H1 (cell line): Measurements from ENCODE around the gene ICAM5. TPM values are rescaled to one million over a fixed set of nuclear protein-coding genes. Genes with fewer than 3 reads are reported as not detected.

Source experiments
- CTCF ChIA-PET: fragments of 300-600 bp; sonication (Branson Sonifier 250); formaldehyde crosslinking; loops from one replicate; lab custom pipeline; 2021; ENCODE audit not compliant: partially characterized antibody; lab: Charles Lee
- POLR2A ChIA-PET: fragments of 300-600 bp; sonication (Branson Sonifier 250); formaldehyde crosslinking; loops from one replicate; lab custom pipeline; 2021; ENCODE audit warnings: inconsistent platforms; ENCODE audit not compliant: partially characterized antibody; lab: Charles Lee
- DNase-seq, 2 experiments: peaks; one replicate each; pipeline versions ENCODE4 v3.0.0 to v3.0.0-alpha.2; 2010 to 2022; ENCODE audit warnings: low spot score in 2 of 2, low read depth in 1 of 2, mixed read lengths in 1 of 2
- FAIRE-seq: peaks from 2 replicates; lab custom pipeline; 2011; peaks lifted over from hg19 to GRCh38; lab: Jason Lieb, UNC
- H2AFZ ChIP-seq: 2 replicates; pipeline ENCODE4 v1.8.1; 2012; ENCODE audit warnings: low read length, inconsistent platforms
- H2AK5ac ChIP-seq: 2 replicates; pipeline ENCODE4 v1.6.1; 2013; ENCODE audit warnings: low read depth, low read length
- H2BK120ac ChIP-seq: replicated peaks from 2 replicates; pipeline ENCODE3; 2013; ENCODE audit warnings: low read depth, low read length, inconsistent platforms
- H2BK12ac ChIP-seq: 2 replicates; pipeline ENCODE4 v1.6.1; 2013; ENCODE audit warnings: low read depth, low read length
- H2BK15ac ChIP-seq: 2 replicates; pipeline ENCODE4 v1.6.1; 2013; ENCODE audit warnings: low read length
- H2BK20ac ChIP-seq: 2 replicates; pipeline ENCODE4 v1.6.1; 2013; ENCODE audit warnings: low read length
- H2BK5ac ChIP-seq: 2 replicates; pipeline ENCODE4 v1.6.1; 2013; ENCODE audit warnings: low read depth, low read length
- H3K14ac ChIP-seq: 2 replicates; pipeline ENCODE4 v1.6.1; 2013; ENCODE audit warnings: inconsistent platforms; ENCODE audit not compliant: insufficient read length
- H3K18ac ChIP-seq: 2 replicates; pipeline ENCODE4 v1.6.1; 2013; ENCODE audit warnings: low read length; ENCODE audit errors: extremely low read depth
- H3K23ac ChIP-seq: 2 replicates; pipeline ENCODE4 v1.6.1; 2013; ENCODE audit warnings: inconsistent platforms; ENCODE audit not compliant: insufficient read length
- H3K23me2 ChIP-seq: 2 replicates; pipeline ENCODE4 v1.6.1; 2013; ENCODE audit warnings: low read depth, low read length
- H3K27ac ChIP-seq: 2 replicates; pipeline ENCODE4 v1.6.1; 2011; ENCODE audit warnings: low read depth, low read length, inconsistent platforms
- H3K27me3 ChIP-seq, 4 experiments: replicated peaks in 1 of 4; 1 replicate in 1 of 4; 2 replicates in 3 of 4; pipeline versions ENCODE4 v1.6.1 to v1.8.1; 2011 to 2013; ENCODE audit warnings: low read length in 3 of 4, mild to moderate bottlenecking in 3 of 4, inconsistent platforms in 2 of 4, mixed read lengths in 2 of 4, moderate library complexity in 1 of 4; ENCODE audit not compliant: control insufficient read depth in 3 of 4, insufficient read depth in 3 of 4; ENCODE audit errors: extremely low read depth in 1 of 4
- H3K36me3 ChIP-seq, 4 experiments: 2 replicates each; pipeline versions ENCODE4 v1.6.1 to v1.8.1; 2011 to 2013; ENCODE audit warnings: mild to moderate bottlenecking in 4 of 4, low read length in 3 of 4, moderate library complexity in 2 of 4, control low read depth in 1 of 4, inconsistent platforms in 1 of 4; ENCODE audit not compliant: insufficient read depth in 4 of 4, control insufficient read depth in 2 of 4
- H3K4ac ChIP-seq: replicated peaks from 2 replicates; pipeline ENCODE3; 2013; ENCODE audit warnings: low read length, low read depth, mixed read lengths, inconsistent platforms; ENCODE audit not compliant: insufficient read length
- H3K4me1 ChIP-seq, 4 experiments: replicated peaks in 1 of 4; 1 replicate in 1 of 4; 2 replicates in 3 of 4; pipeline versions ENCODE4 v1.6.1 to v1.8.1; 2011 to 2013; ENCODE audit warnings: low read length in 3 of 4, inconsistent platforms in 2 of 4, mixed read lengths in 1 of 4; ENCODE audit not compliant: insufficient read depth in 4 of 4, control insufficient read depth in 3 of 4
- H3K4me2 ChIP-seq, 2 experiments: 2 replicates each; pipeline versions ENCODE4 v1.6.1 to v1.8.1; 2011 to 2013; ENCODE audit warnings: low read depth in 2 of 2, low read length in 2 of 2, control low read depth in 1 of 2, inconsistent platforms in 1 of 2, mild to moderate bottlenecking in 1 of 2; ENCODE audit not compliant: insufficient read depth in 1 of 2
- H3K4me3 ChIP-seq, 4 experiments: fragments of 200-600, 300-600 bp in 1 of 4; sonication (generic), shearing (Covaris generic), sonication (Bioruptor Twin) in 1 of 4; 2 replicates each; pipeline versions ENCODE4 v1.5.1 to v1.8.1; 2011 to 2016; ENCODE audit warnings: low read length in 4 of 4, low read depth in 3 of 4, control low read depth in 2 of 4, inconsistent platforms in 2 of 4, mild to moderate bottlenecking in 2 of 4, mixed read lengths in 1 of 4, moderate library complexity in 1 of 4; ENCODE audit not compliant: insufficient read depth in 2 of 4; ENCODE audit errors: extremely low read depth in 1 of 4
- H3K56ac ChIP-seq: replicated peaks from 2 replicates; pipeline ENCODE3; 2013; ENCODE audit warnings: low read depth, mild to moderate bottlenecking, mixed read lengths, low read length, inconsistent platforms; ENCODE audit not compliant: insufficient read length
- H3K79me1 ChIP-seq: 2 replicates; pipeline ENCODE4 v1.6.1; 2013; ENCODE audit warnings: low read depth, low read length, control low read depth
- H3K79me2 ChIP-seq, 2 experiments: 2 replicates each; pipeline versions ENCODE4 v1.6.1 to v1.8.1; 2012 to 2013; ENCODE audit warnings: low read length in 2 of 2, mild to moderate bottlenecking in 2 of 2, inconsistent platforms in 1 of 2; ENCODE audit not compliant: insufficient read depth in 2 of 2, control insufficient read depth in 1 of 2
- H3K9ac ChIP-seq, 4 experiments: replicated peaks in 1 of 4; 1 replicate in 1 of 4; 2 replicates in 3 of 4; pipeline versions ENCODE4 v1.6.1 to v1.8.1; 2011 to 2013; ENCODE audit warnings: low read depth in 3 of 4, low read length in 3 of 4, control low read depth in 2 of 4, mild to moderate bottlenecking in 2 of 4, moderate library complexity in 2 of 4, inconsistent platforms in 1 of 4; ENCODE audit errors: extremely low read depth in 1 of 4
- H3K9me3 ChIP-seq, 2 experiments: 2 replicates each; pipeline versions ENCODE4 v1.6.1 to v1.8.1; 2012 to 2013; ENCODE audit warnings: mild to moderate bottlenecking in 2 of 2, moderate library complexity in 2 of 2, control low read depth in 1 of 2, inconsistent platforms in 1 of 2, low read depth in 1 of 2, low read length in 1 of 2, mixed read lengths in 1 of 2; ENCODE audit not compliant: insufficient read depth in 2 of 2
- H4K20me1 ChIP-seq, 2 experiments: replicated peaks in 1 of 2; 2 replicates each; pipeline versions ENCODE3 to v1.8.1; 2011 to 2013; ENCODE audit warnings: inconsistent platforms in 2 of 2, low read length in 2 of 2, mild to moderate bottlenecking in 1 of 2; ENCODE audit not compliant: insufficient read depth in 2 of 2, control insufficient read depth in 1 of 2
- H4K5ac ChIP-seq: 2 replicates; pipeline ENCODE4 v1.6.1; 2013; ENCODE audit warnings: low read length, low read depth, mixed read lengths, inconsistent platforms; ENCODE audit not compliant: insufficient read length
- H4K8ac ChIP-seq: 2 replicates; pipeline ENCODE4 v1.8.0; 2013; ENCODE audit warnings: mild to moderate bottlenecking, moderate library complexity, low read length, inconsistent platforms; ENCODE audit not compliant: insufficient read depth; ENCODE audit errors: extremely low read depth
- H4K91ac ChIP-seq: replicated peaks from 2 replicates; pipeline ENCODE3; 2013; ENCODE audit warnings: low read length, mixed read lengths, inconsistent platforms; ENCODE audit not compliant: insufficient read length
- ASH2L ChIP-seq: fragments of 200-600, 300-600 bp; sonication (generic); IDR thresholded peaks from one replicate; pipeline ENCODE4 v1.7.1; 2017; ENCODE audit warnings: low read length
- CTBP2 ChIP-seq: IDR thresholded peaks from 2 replicates; pipeline ENCODE4 v1.7.0; 2011; ENCODE audit warnings: borderline replicate concordance, mild to moderate bottlenecking, moderate library complexity, mixed read lengths, low read length; ENCODE audit not compliant: insufficient read depth, insufficient read length
- FOSL1 ChIP-seq: IDR thresholded peaks from 2 replicates; pipeline ENCODE4 v1.6.1; 2011; ENCODE audit warnings: mild to moderate bottlenecking, low read depth, low read length, moderate library complexity; ENCODE audit not compliant: insufficient read depth
- JUND ChIP-seq: IDR thresholded peaks from 2 replicates; pipeline ENCODE4 v1.6.1; 2011; ENCODE audit warnings: mild to moderate bottlenecking, improper control_type of control experiment, low read length
- POU5F1 ChIP-seq: IDR thresholded peaks from 2 replicates; pipeline ENCODE4 v1.6.1; 2011; ENCODE audit warnings: low read depth, mild to moderate bottlenecking, low read length, moderate library complexity
- WGBS, 2 experiments: shearing (Covaris generic) in 1 of 2; methylation state at CpG; one replicate each; pipeline versions ENCODE4 v1.1.6 to v1.1.7; 2013 to 2015; ENCODE audit warnings: low lambda C conversion rate in 2 of 2, mixed read lengths in 2 of 2, inconsistent platforms in 1 of 2, low coverage in 1 of 2, missing lambda C conversion rate in 1 of 2; ENCODE audit not compliant: insufficient replicate concordance in 2 of 2, insufficient coverage in 1 of 2, insufficient read length in 1 of 2; ENCODE audit errors: extremely low coverage in 1 of 2, missing lambda C conversion rate in 1 of 2; 5-methylcytosine and 5-hydroxymethylcytosine counted together
- polyA plus RNA-seq, 7 experiments: library from polyadenylated mRNA; depleted of rRNA in 3 of 7; stranded (reverse) in 5 of 7; unstranded in 2 of 7; fragments of >200 nt in 5 of 7; fragments of 200-250 nt in 2 of 7; gene quantifications; 1 replicate in 5 of 7; 2 replicates in 1 of 7; 4 replicates in 1 of 7; pipeline versions ENCODE4 v1.2.1 to v1.2.3, GENCODE V29; 2011 to 2013; ENCODE audit warnings: missing spikeins in 2 of 7, mixed read lengths in 2 of 7
- total RNA-seq: library from RNA; stranded (reverse); fragmentation: NEBNext Ultra II Directional; extraction: Animal tissue kit (Norgen Biotek cat#: 25700); gene quantifications from 2 replicates; pipeline ENCODE4 v1.2.1, GENCODE V29; 2021
- TF ChIP-seq, protein P1 (sequence below): IDR thresholded peaks from 2 replicates; pipeline ENCODE4 v1.6.1; 2011; ENCODE audit warnings: low read depth, mild to moderate bottlenecking, low read length; ENCODE audit not compliant: insufficient read depth
- TF ChIP-seq, protein P2 (sequence below): IDR thresholded peaks from 2 replicates; pipeline ENCODE4 v1.6.1; 2012; ENCODE audit warnings: inconsistent platforms

The ICAM5 gene
- total and polyA plus RNA-seq, 2 of the 8 experiments (the other 6 are each of a cell fraction or from before 2014, with no cell fraction given): 3.9 to 4.8 TPM

DNA sequence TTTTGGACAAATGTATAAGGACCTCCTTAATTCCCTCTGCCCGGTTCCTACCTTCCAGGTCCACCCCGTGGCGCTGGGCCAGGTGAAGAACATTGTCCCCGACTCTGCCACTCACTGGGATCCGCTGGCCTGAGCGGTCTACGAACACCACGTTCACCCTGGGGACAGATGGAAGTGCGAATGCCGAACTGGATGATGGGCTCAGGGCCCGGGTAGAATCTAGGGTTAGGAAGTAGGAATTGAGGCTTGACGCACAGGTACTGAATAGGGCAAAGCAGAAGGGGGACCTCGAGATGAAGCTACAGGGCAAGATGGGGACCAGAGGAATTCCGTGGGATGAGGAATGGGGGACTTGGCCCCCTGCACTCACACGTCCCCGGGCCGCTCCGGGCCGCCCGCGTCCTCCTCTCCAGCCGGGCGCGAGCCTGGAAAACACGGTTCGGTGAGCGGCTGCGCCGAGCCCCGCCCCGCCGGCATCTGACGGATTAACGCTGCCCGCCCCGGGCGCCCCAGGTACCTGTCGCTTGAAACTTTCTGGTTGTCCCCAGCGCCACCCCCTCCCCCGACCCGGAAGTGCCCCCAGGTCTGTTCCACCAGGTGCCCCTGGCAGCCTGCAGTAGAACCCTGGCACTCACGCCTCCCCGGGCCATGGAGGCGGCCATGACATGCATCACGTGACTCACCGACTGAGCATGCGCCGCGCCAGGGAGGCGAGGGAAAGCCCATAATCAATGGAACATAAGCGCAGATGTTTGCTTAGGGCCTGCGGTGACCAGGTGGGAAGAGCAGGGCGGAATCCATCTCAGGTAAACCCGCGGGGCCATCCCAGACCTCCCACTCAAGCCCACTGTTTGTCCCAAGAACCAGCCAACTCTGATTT is 25.8 kb downstream of the ICAM5 start, which contains the start of gene FDX2:
Gene FDX2, minus strand, starts transcription at position 681 of the 880 bp plus-strand sequence. Its CDS starts 19 bp downstream, at position 662.
- FAIRE-seq: peak; percentile 13
- POLR2A ChIA-PET: interaction anchor here (0.5 to 11.4 kb wide), 11 partner anchors 8 to 52 kb away, joined by 3 to 104 read pairs (median 5); partner anchors contain the start of genes ICAM5 and RAVER1
- TF ChIP-seq JUND (no peak), FOSL1 (no peak), CTBP2 (no peak), ASH2L (peak; percentile 92), POU5F1 (no peak)
- TF ChIP-seq, protein P1, sequence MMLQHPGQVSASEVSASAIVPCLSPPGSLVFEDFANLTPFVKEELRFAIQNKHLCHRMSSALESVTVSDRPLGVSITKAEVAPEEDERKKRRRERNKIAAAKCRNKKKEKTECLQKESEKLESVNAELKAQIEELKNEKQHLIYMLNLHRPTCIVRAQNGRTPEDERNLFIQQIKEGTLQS: peak; percentile 91
- TF ChIP-seq, protein P2, sequence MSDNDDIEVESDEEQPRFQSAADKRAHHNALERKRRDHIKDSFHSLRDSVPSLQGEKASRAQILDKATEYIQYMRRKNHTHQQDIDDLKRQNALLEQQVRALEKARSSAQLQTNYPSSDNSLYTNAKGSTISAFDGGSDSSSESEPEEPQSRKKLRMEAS: peak; percentile 95

More for the DNA sequence above, 25.8 kb downstream of the ICAM5 start, which contains the start of gene FDX2:
- peak within 1 kb of the TSS; percentile 90 for H4K5ac ChIP-seq
- H3K27ac ChIP-seq: peak within 1 kb of the TSS; percentile 72
- no peak within 1 kb of the TSS for H3K23ac ChIP-seq
- H2AFZ ChIP-seq: peak within 1 kb of the TSS; percentile 94; the same call in 1 of the 2 replicates
- H3K4me2 ChIP-seq: peak within 1 kb of the TSS; percentile 79 to 97
- no peaks in the 10 kb centered on the region; a peak in 1 of 7 replicates for H3K4me1 ChIP-seq
- no peak within 1 kb of the TSS for H3K14ac ChIP-seq
- H3K27me3 ChIP-seq: no peaks in the 10 kb centered on the region
- H2BK120ac ChIP-seq: peak within 1 kb of the TSS; percentile 47
- 0 out of 2 replicates have a peak within 1 kb of the TSS, but pooled peaks have one; percentile 34 for H2BK20ac ChIP-seq
- CTCF ChIA-PET: interaction anchor here (0.5 to 2.5 kb wide), 9 partner anchors 45 to 326 kb away, joined by 3 to 11 read pairs (median 5); partner anchors contain the start of gene ICAM1
- H3K56ac ChIP-seq: peak within 1 kb of the TSS; percentile 67
- peak within 1 kb of the TSS; percentile 36 for H3K4ac ChIP-seq
- H3K9ac ChIP-seq: peak within 1 kb of the TSS in 3 of 4 experiments; percentile 66 to 79 (median 71); a peak in 6 of 7 replicates
- H3K18ac ChIP-seq: peak within 1 kb of the TSS; percentile 68
- H2BK5ac ChIP-seq: peak within 1 kb of the TSS; percentile 45; the same call in 1 of the 2 replicates
- peaks cover 9 to 29% (median 20%) of the 10 kb centered on the region in 4 experiments; a peak in 7 of 8 replicates for H3K36me3 ChIP-seq
- no peaks in the 10 kb centered on the region; the same call in 1 of the 2 replicates for H3K79me1 ChIP-seq
- peak within 1 kb of the TSS; percentile 80 to 94 (median 92) for H3K4me3 ChIP-seq
- H4K91ac ChIP-seq: peak within 1 kb of the TSS; percentile 52
- H2BK15ac ChIP-seq: no peak within 1 kb of the TSS; the same call in 1 of the 2 replicates
- peak within 1 kb of the TSS; percentile 84 for H4K8ac ChIP-seq
- no peak within 1 kb of the TSS for H2AK5ac ChIP-seq
- H3K9me3 ChIP-seq: no peaks in the 10 kb centered on the region
- peaks cover 3% of the 10 kb centered on the region; the same call in 1 of the 2 replicates for H3K23me2 ChIP-seq
- H3K79me2 ChIP-seq: no peaks in the 10 kb centered on the region
- H4K20me1 ChIP-seq: no peaks in the 10 kb centered on the region
- peak; percentile 79 to 97 for DNase-seq
- 0 out of 2 replicates have a peak within 1 kb of the TSS, but pooled peaks have one; percentile 4 for H2BK12ac ChIP-seq
- 7% methylated on average over 30 of the region's 55 CpGs; no CpG with 5 or more reads in 1 of the 2 experiments for WGBS, 2 experiments
